Measurements from ENCODE around the gene CZIB. TPM values are rescaled to one million over a fixed set of nuclear protein-coding genes. Genes with fewer than 3 reads are reported as not detected.
"Not testable (repeated sequence)": the region's sequence is repeated elsewhere in the genome, so short reads cannot be mapped to it uniquely, and the experiment has no call there.

Gene CZIB
- polyA plus RNA-seq, 1 donor from 2014 or later: 46.8 TPM

GRCh38 chr1:53187401-53187800, 33.0 kb downstream of the CZIB start:
- Mint-ChIP-seq H3K9me3 (no peaks in the 10 kb centered on the region), H3K27me3 (peaks cover 2% of the 10 kb centered on the region), H3K4me3 (no peak overlapping the region), H3K4me1 (no peaks in the 10 kb centered on the region), H3K36me3 (no peaks in the 10 kb centered on the region), H3K27ac (no peak overlapping the region)

- H3K27me3 Mint-ChIP-seq: peaks cover 2% of the 10 kb centered on the region
- H3K36me3 Mint-ChIP-seq: no peaks in the 10 kb centered on the region
- no peak overlapping the region for H3K4me3 Mint-ChIP-seq
- H3K4me1 Mint-ChIP-seq: no peaks in the 10 kb centered on the region
- no peak overlapping the region for H3K27ac Mint-ChIP-seq
- H3K9me3 Mint-ChIP-seq: no peaks in the 10 kb centered on the region
Measured at GRCh38 chr1:53186533-53186932, 33.9 kb downstream of the CZIB start.

GRCh38 chr1:53185955-53186297, 34.5 kb downstream of the CZIB start:
- not testable (repeated sequence) for H3K27me3 Mint-ChIP-seq, H3K27ac Mint-ChIP-seq, H3K9me3 Mint-ChIP-seq, H3K4me1 Mint-ChIP-seq, H3K36me3 Mint-ChIP-seq, H3K4me3 Mint-ChIP-seq

- peaks cover 2% of the 10 kb centered on the region for H3K27me3 Mint-ChIP-seq
- no peaks in the 10 kb centered on the region for H3K4me1 Mint-ChIP-seq
- H3K4me3 Mint-ChIP-seq: no peak overlapping the region
- H3K36me3 Mint-ChIP-seq: no peaks in the 10 kb centered on the region
- no peaks in the 10 kb centered on the region for H3K9me3 Mint-ChIP-seq
- H3K27ac Mint-ChIP-seq: no peak overlapping the region
Measured at GRCh38 chr1:53183095-53183990, 37.1 kb downstream of the CZIB start.

- no peaks in the 10 kb centered on the region for H3K9me3 Mint-ChIP-seq
- H3K4me3 Mint-ChIP-seq: no peak overlapping the region
- H3K4me1 Mint-ChIP-seq: no peaks in the 10 kb centered on the region
- H3K27ac Mint-ChIP-seq: no peak overlapping the region
- peaks cover 2% of the 10 kb centered on the region for H3K27me3 Mint-ChIP-seq
- H3K36me3 Mint-ChIP-seq: no peaks in the 10 kb centered on the region
Measured at GRCh38 chr1:53182716-53183094, 37.7 kb downstream of the CZIB start.

GRCh38 chr1:53182111-53182593, 38.3 kb downstream of the CZIB start:
- Mint-ChIP-seq H3K4me3 (no peak overlapping the region), H3K36me3 (no peaks in the 10 kb centered on the region), H3K4me1 (no peaks in the 10 kb centered on the region), H3K27ac (no peak overlapping the region), H3K9me3 (peaks cover 0 to 2% (median 0%) of the 10 kb centered on the region in 3 donors), H3K27me3 (peaks cover 4% of the 10 kb centered on the region)

- Mint-ChIP-seq H3K36me3 (no peaks in the 10 kb centered on the region), H3K27ac (peak overlapping the region in 1 of 3 donors; percentile 71), H3K4me3 (no peak overlapping the region), H3K27me3 (peaks cover 6% of the 10 kb centered on the region), H3K4me1 (no peaks in the 10 kb centered on the region), H3K9me3 (peaks cover 0 to 2% (median 0%) of the 10 kb centered on the region in 3 donors)
Measured at GRCh38 chr1:53180951-53181350, 39.5 kb downstream of the CZIB start.

GRCh38 chr1:53180226-53180625, 40.2 kb downstream of the CZIB start:
- Mint-ChIP-seq H3K9me3 (peaks cover 0 to 2% (median 0%) of the 10 kb centered on the region in 3 donors), H3K4me1 (no peaks in the 10 kb centered on the region), H3K27me3 (peaks cover 6% of the 10 kb centered on the region), H3K36me3 (no peaks in the 10 kb centered on the region), H3K4me3 (no peak overlapping the region), H3K27ac (no peak overlapping the region)

- Mint-ChIP-seq H3K36me3 (peaks cover 1% of the 10 kb centered on the region), H3K27me3 (peaks cover 10% of the 10 kb centered on the region), H3K4me1 (peaks cover 5 to 8% (median 8%) of the 10 kb centered on the region in 3 donors), H3K9me3 (peaks cover 0 to 2% (median 0%) of the 10 kb centered on the region in 3 donors), H3K4me3 (no peak overlapping the region), H3K27ac (no peak overlapping the region)
Measured at GRCh38 chr1:53176452-53177208, 43.8 kb downstream of the CZIB start.

GRCh38 chr1:53174971-53175913, 45.2 kb downstream of the CZIB start:
- H3K36me3 Mint-ChIP-seq: peaks cover 1% of the 10 kb centered on the region
- H3K27me3 Mint-ChIP-seq: peaks cover 10% of the 10 kb centered on the region
- peak overlapping the region in 2 of 3 donors; percentile 58 to 59 for H3K27ac Mint-ChIP-seq
- peaks cover 5 to 8% (median 8%) of the 10 kb centered on the region in 3 donors for H3K4me1 Mint-ChIP-seq
- no peak overlapping the region for H3K4me3 Mint-ChIP-seq
- H3K9me3 Mint-ChIP-seq: peaks cover 0 to 2% (median 0%) of the 10 kb centered on the region in 3 donors

- Mint-ChIP-seq H3K27me3 (peaks cover 9% of the 10 kb centered on the region), H3K36me3 (peaks cover 1% of the 10 kb centered on the region), H3K4me1 (peaks cover 5 to 8% (median 8%) of the 10 kb centered on the region in 3 donors), H3K9me3 (peaks cover 0 to 2% (median 0%) of the 10 kb centered on the region in 3 donors), H3K4me3 (peak overlapping the region in 1 of 4 donors; percentile 47), H3K27ac (peak overlapping the region in 2 of 3 donors; percentile 76 to 82)
Measured at GRCh38 chr1:53172426-53173128, 47.9 kb downstream of the CZIB start.

GRCh38 chr1:53166912-53167311, 53.5 kb downstream of the CZIB start:
- Mint-ChIP-seq H3K4me3 (no peak overlapping the region), H3K9me3 (no peaks in the 10 kb centered on the region), H3K27me3 (peaks cover 10% of the 10 kb centered on the region), H3K4me1 (no peaks in the 10 kb centered on the region), H3K27ac (no peak overlapping the region), H3K36me3 (peaks cover 1% of the 10 kb centered on the region)

GRCh38 chr1:53166366-53166765, 54.1 kb downstream of the CZIB start:
- Mint-ChIP-seq H3K4me1 (no peaks in the 10 kb centered on the region), H3K27ac (no peak overlapping the region), H3K4me3 (no peak overlapping the region), H3K9me3 (no peaks in the 10 kb centered on the region), H3K27me3 (peaks cover 10% of the 10 kb centered on the region), H3K36me3 (peaks cover 1% of the 10 kb centered on the region)

GRCh38 chr1:53165408-53165961, 54.9 kb downstream of the CZIB start:
- Mint-ChIP-seq H3K4me3 (no peak overlapping the region), H3K4me1 (no peaks in the 10 kb centered on the region), H3K27ac (no peak overlapping the region), H3K9me3 (no peaks in the 10 kb centered on the region), H3K27me3 (peaks cover 10% of the 10 kb centered on the region), H3K36me3 (peaks cover 1% of the 10 kb centered on the region)

Data from IgD-negative memory B cell (primary cell).